B cell (primary cell): Measurements from ENCODE around the gene ZSCAN25. TPM values are rescaled to one million over a fixed set of nuclear protein-coding genes. Genes with fewer than 3 reads are reported as not detected.

Source experiments
- ATAC-seq: fragments of 200-7000 bp; cut with Tn5 transposase; one replicate; pipeline ENCODE4 v1.10.0; 2021; ENCODE audit warnings: low read depth, mild to moderate bottlenecking, moderate number of reproducible peaks, moderate library complexity
- CTCF ChIA-PET: fragments of 350-600 bp; sonication (Branson Sonifier 250); formaldehyde crosslinking; loops from one replicate; lab custom pipeline; 2021; ENCODE audit warnings: antibody characterized with exemption, inconsistent platforms; lab: Charles Lee
- POLR2A ChIA-PET: fragments of 350-600 bp; sonication (Branson Sonifier 250); formaldehyde crosslinking; loops from one replicate; lab custom pipeline; 2021; ENCODE audit warnings: antibody characterized with exemption; lab: Charles Lee
- DNase-seq: peaks from one replicate; pipeline ENCODE4 v3.0.0; 2013
- H2AFZ ChIP-seq: 2 replicates; pipeline ENCODE4 v1.6.1; 2012; ENCODE audit warnings: mild to moderate bottlenecking, low read depth, low read length; ENCODE audit not compliant: insufficient read depth, poor library complexity, severe bottlenecking
- H3K27ac ChIP-seq, 2 donors: 1 replicate in 1 of 2; 2 replicates in 1 of 2; pipeline ENCODE4 v1.5.1; 2012 to 2013; ENCODE audit warnings: low read length in 2 of 2, mild to moderate bottlenecking in 2 of 2, moderate library complexity in 1 of 2
- H3K27me3 ChIP-seq, 4 experiments: fragments of 200-600 bp in 1 of 4; sonication (generic) in 1 of 4; replicated peaks in 1 of 4; 1 replicate in 2 of 4; 2 replicates in 2 of 4; pipeline versions ENCODE4 v1.6.1 to v1.7.0; 2013 to 2016; ENCODE audit warnings: low read length in 3 of 4, mild to moderate bottlenecking in 2 of 4, mixed read lengths in 1 of 4, moderate library complexity in 1 of 4; ENCODE audit not compliant: insufficient read depth in 4 of 4, control insufficient read depth in 3 of 4; ENCODE audit errors: control extremely low read depth in 1 of 4
- H3K36me3 ChIP-seq, 2 experiments: replicated peaks in 1 of 2; 1 replicate in 1 of 2; 2 replicates in 1 of 2; pipeline versions ENCODE4 v1.6.1 to v1.7.1; 2013; ENCODE audit warnings: low read length in 1 of 2; ENCODE audit not compliant: insufficient read depth in 2 of 2, control insufficient read depth in 1 of 2; ENCODE audit errors: control extremely low read depth in 1 of 2, extremely low read depth in 1 of 2
- H3K4me1 ChIP-seq, 2 donors: fragments of 200-600 bp in 1 of 2; sonication (generic) in 1 of 2; 1 replicate in 1 of 2; 2 replicates in 1 of 2; pipeline versions ENCODE4 v1.5.1 to v1.6.1; 2013 to 2017; ENCODE audit warnings: low read length in 2 of 2; ENCODE audit not compliant: control insufficient read depth in 2 of 2, insufficient read depth in 2 of 2
- H3K4me2 ChIP-seq: replicated peaks from 2 replicates; pipeline ENCODE3; 2012; ENCODE audit warnings: mild to moderate bottlenecking, low read depth, low read length; ENCODE audit not compliant: poor library complexity, severe bottlenecking
- H3K4me3 ChIP-seq, 5 experiments: fragments of 200-600 bp in 1 of 5; sonication (generic) in 1 of 5; 1 replicate in 3 of 5; 2 replicates in 2 of 5; pipeline versions ENCODE4 v1.5.1 to v1.7.0; 2011 to 2016; ENCODE audit warnings: low read length in 4 of 5, mild to moderate bottlenecking in 4 of 5, low read depth in 2 of 5, control low read depth in 1 of 5, moderate library complexity in 1 of 5; ENCODE audit not compliant: insufficient read depth in 1 of 5; ENCODE audit errors: control extremely low read depth in 1 of 5, extremely low read depth in 1 of 5
- H3K79me2 ChIP-seq: fragments of 200-600 bp; sonication (generic); one replicate; pipeline ENCODE4 v1.6.0; 2016; ENCODE audit warnings: low read length; ENCODE audit not compliant: control insufficient read depth, insufficient read depth
- H3K9ac ChIP-seq: fragments of 200-600 bp; sonication (generic); 2 replicates; pipeline ENCODE4 v1.6.1; 2017; ENCODE audit warnings: mild to moderate bottlenecking, low read length, moderate library complexity
- H3K9me3 ChIP-seq, 3 donors: one replicate each; pipeline versions ENCODE4 v1.6.1 to v1.7.1; 2013; ENCODE audit warnings: low read length in 2 of 3; ENCODE audit not compliant: control insufficient read depth in 2 of 3, insufficient read depth in 1 of 3; ENCODE audit errors: control extremely low read depth in 1 of 3
- H4K20me1 ChIP-seq: 2 replicates; pipeline ENCODE4 v1.6.0; 2012; ENCODE audit warnings: mild to moderate bottlenecking, low read length; ENCODE audit not compliant: insufficient read depth, control insufficient read depth, poor library complexity, severe bottlenecking
- H3K27ac Mint-ChIP-seq: one replicate; pipeline ENCODE4 v1.8.0; 2021; ENCODE audit warnings: mixed read lengths
- H3K27me3 Mint-ChIP-seq: one replicate; pipeline ENCODE4 v1.8.0; 2021; ENCODE audit warnings: mixed read lengths
- H3K4me1 Mint-ChIP-seq: one replicate; pipeline ENCODE4 v1.8.0; 2021; ENCODE audit warnings: mixed read lengths
- H3K4me3 Mint-ChIP-seq: one replicate; pipeline ENCODE4 v1.8.0; 2021; ENCODE audit warnings: mixed read lengths
- H3K9me3 Mint-ChIP-seq: one replicate; pipeline ENCODE4 v1.8.0; 2022; ENCODE audit warnings: mixed read lengths; ENCODE audit not compliant: insufficient read depth
- CTCF ChIP-seq: fragments of 200-600 bp; IDR thresholded peaks from one replicate; pipeline ENCODE4 v1.8.0; 2022; ENCODE audit warnings: antibody characterized with exemption, mild to moderate bottlenecking
- EZH2 ChIP-seq: IDR thresholded peaks from 2 replicates; pipeline ENCODE4 v1.6.1; 2012; ENCODE audit warnings: borderline replicate concordance, low read depth, mild to moderate bottlenecking, moderate library complexity, low read length; ENCODE audit not compliant: insufficient read depth, poor library complexity, severe bottlenecking
- WGBS: methylation state at CpG from one replicate; pipeline ENCODE4 v1.1.5; 2013; ENCODE audit warnings: missing lambda C conversion rate; ENCODE audit not compliant: insufficient coverage; 5-methylcytosine and 5-hydroxymethylcytosine counted together
- intact Hi-C: fragments of 100-400 bp; cut with micrococcal nuclease; formaldehyde crosslinking; loops from one replicate; pipeline ENCODE4 v1.10.0; 2022
- polyA plus RNA-seq: library from polyadenylated mRNA; depleted of rRNA; stranded (reverse); fragments of >200 nt; gene quantifications from 2 replicates; pipeline ENCODE4 v1.2.3, GENCODE V29; 2012
- total RNA-seq, 2 donors: library from RNA; stranded (reverse); fragments of 120-200 nt in 1 of 2; gene quantifications; 1 replicate in 1 of 2; 2 replicates in 1 of 2; pipeline versions ENCODE4 v1.2.3 to v1.2.4, GENCODE V29; 2013 to 2022

The ZSCAN25 gene
- total and polyA plus RNA-seq, 2 donors (not counting 1 experiment from before 2014, with no cell fraction given): 11.8 to 39.5 TPM

GRCh38 chr7:99605527-99605926, 11.2 kb upstream of the ZSCAN25 start:
- H4K20me1 ChIP-seq: no peaks in the 10 kb centered on the region
- no peak overlapping the region for H3K4me2 ChIP-seq
- H3K36me3 ChIP-seq: no peaks in the 10 kb centered on the region
- H3K9ac ChIP-seq: no peak overlapping the region
- no peak overlapping the region for H3K4me3 ChIP-seq
- H3K27ac ChIP-seq: no peak overlapping the region
- H3K4me1 ChIP-seq: no peaks in the 10 kb centered on the region
- Mint-ChIP-seq H3K4me3 (no peak overlapping the region), H3K27ac (no peak overlapping the region), H3K4me1 (no peaks in the 10 kb centered on the region), H3K27me3 (peaks cover 4% of the 10 kb centered on the region), H3K9me3 (no peaks in the 10 kb centered on the region)
- H2AFZ ChIP-seq: no peak overlapping the region
- no peaks in the 10 kb centered on the region for H3K79me2 ChIP-seq
- DNase-seq (no peak), ATAC-seq (no peak)
- TF ChIP-seq CTCF: no peak
- intact Hi-C loops: no loop called here
- WGBS: 100% methylated on average over 3 of the region's 7 CpGs
- no peaks in the 10 kb centered on the region for H3K27me3 ChIP-seq
- POLR2A ChIA-PET: no interaction called here
- no peaks in the 10 kb centered on the region for H3K9me3 ChIP-seq
- CTCF ChIA-PET: no interaction called here

GRCh38 chr7:99606531-99606930, 10.2 kb upstream of the ZSCAN25 start:
- no peak overlapping the region for H3K4me3 Mint-ChIP-seq
- H3K27me3 Mint-ChIP-seq: peaks cover 4% of the 10 kb centered on the region
- no peaks in the 10 kb centered on the region for H3K4me1 ChIP-seq
- WGBS: 89% methylated on average over 8 of the region's 8 CpGs
- no peaks in the 10 kb centered on the region for H3K9me3 ChIP-seq
- H3K9ac ChIP-seq: no peak overlapping the region
- no peak for DNase-seq
- H3K27ac Mint-ChIP-seq: no peak overlapping the region
- H2AFZ ChIP-seq: no peak overlapping the region
- ATAC-seq: no peak
- H3K27me3 ChIP-seq: no peaks in the 10 kb centered on the region
- no peaks in the 10 kb centered on the region for H3K79me2 ChIP-seq
- no peak overlapping the region for H3K27ac ChIP-seq
- no peak overlapping the region for H3K4me3 ChIP-seq
- no peaks in the 10 kb centered on the region for H3K9me3 Mint-ChIP-seq
- CTCF ChIA-PET: no interaction called here
- no peak overlapping the region for H3K4me2 ChIP-seq
- H3K36me3 ChIP-seq: no peaks in the 10 kb centered on the region
- no peaks in the 10 kb centered on the region for H3K4me1 Mint-ChIP-seq
- TF ChIP-seq CTCF (no peak), EZH2 (no peak)
- H4K20me1 ChIP-seq: no peaks in the 10 kb centered on the region
- intact Hi-C loops: no loop called here
- POLR2A ChIA-PET: no interaction called here
